ENCODE measurements around the gene LHCGR.

GRCh38 chr2:48717846-48718245 lies 37.7 kb downstream of the LHCGR start:
- no peak for TF ChIP-seq GATA2 (IDR thresholded peaks at IDR 0.05; ENCODE audit: low read depth, low read length)
- TF ChIP-seq GATA3 (IDR thresholded peaks at IDR 0.05; ENCODE audit: low read depth, low read length): no peak
